GM23338 (cell line): Measurements from ENCODE around the gene MAGI1. TPM values are rescaled to one million over a fixed set of nuclear protein-coding genes. Genes with fewer than 3 reads are reported as not detected.

Experiments
- ATAC-seq: fragments of 200-7000 bp; cut with Tn5 transposase; 3 replicates; pipeline ENCODE4 v1.9.1; 2020
- DNase-seq: peaks from one replicate; pipeline ENCODE4 v3.0.0-alpha.2; 2015; ENCODE audit warnings: low spot score
- H2AFZ ChIP-seq: fragments of 200-600 bp; sonication (generic); 2 replicates; pipeline ENCODE4 v1.8.0; 2016; ENCODE audit warnings: antibody characterized with exemption, mild to moderate bottlenecking, moderate library complexity
- H3F3A ChIP-seq: fragments of 200-600 bp; sonication (generic); replicated peaks from 2 replicates; pipeline ENCODE4 v1.8.0; 2017; ENCODE audit warnings: antibody characterized with exemption, mixed run types, low read depth
- H3K27ac ChIP-seq: fragments of 200-600 bp; sonication (generic); 2 replicates; pipeline ENCODE4 v1.6.1; 2016; ENCODE audit warnings: low read depth
- H3K27me3 ChIP-seq: fragments of 200-600 bp; sonication (generic); 2 replicates; pipeline ENCODE4 v1.8.0; 2016; ENCODE audit warnings: mild to moderate bottlenecking, mixed run types, moderate library complexity; ENCODE audit not compliant: insufficient read depth
- H3K36me3 ChIP-seq: fragments of 200-600 bp; sonication (generic); 2 replicates; pipeline ENCODE4 v1.8.0; 2016; ENCODE audit warnings: mild to moderate bottlenecking; ENCODE audit not compliant: insufficient read depth
- H3K4me1 ChIP-seq: fragments of 200-600 bp; sonication (generic); 2 replicates; pipeline ENCODE4 v1.8.0; 2016; ENCODE audit warnings: mild to moderate bottlenecking, moderate library complexity; ENCODE audit not compliant: insufficient read depth
- H3K4me2 ChIP-seq: fragments of 200-600 bp; sonication (generic); 2 replicates; pipeline ENCODE4 v1.7.1; 2017; ENCODE audit warnings: mixed run types
- H3K4me3 ChIP-seq: fragments of 200-600 bp; sonication (generic); 2 replicates; pipeline ENCODE4 v1.6.1; 2016; ENCODE audit warnings: mixed run types
- H3K79me2 ChIP-seq: fragments of 200-600 bp; sonication (generic); replicated peaks from 2 replicates; pipeline ENCODE4 v1.8.0; 2017; ENCODE audit warnings: mild to moderate bottlenecking; ENCODE audit not compliant: insufficient read depth
- H3K9me2 ChIP-seq: fragments of 200-600 bp; sonication (generic); 2 replicates; pipeline ENCODE4 v1.8.0; 2017; ENCODE audit not compliant: insufficient read depth
- H4K20me1 ChIP-seq: fragments of 200-600 bp; sonication (generic); replicated peaks from 2 replicates; pipeline ENCODE4 v1.8.0; 2017; ENCODE audit warnings: mild to moderate bottlenecking; ENCODE audit not compliant: insufficient read depth
- H3K27ac Mint-ChIP-seq: 2 replicates; pipeline ENCODE4 v1.8.0; 2020; ENCODE audit warnings: inconsistent platforms, mild to moderate bottlenecking, moderate library complexity, mixed read lengths
- H3K27me3 Mint-ChIP-seq: 3 replicates; pipeline ENCODE4 v1.8.0; 2022; ENCODE audit warnings: low read depth, mild to moderate bottlenecking, moderate library complexity, mixed read lengths, inconsistent platforms; ENCODE audit not compliant: insufficient read depth, poor library complexity
- H3K36me3 Mint-ChIP-seq: 3 replicates; pipeline ENCODE4 v1.8.0; 2021; ENCODE audit warnings: low read depth, mild to moderate bottlenecking, inconsistent platforms, moderate library complexity, mixed read lengths
- H3K4me1 Mint-ChIP-seq: 3 replicates; pipeline ENCODE4 v1.8.0; 2020; ENCODE audit warnings: mild to moderate bottlenecking, inconsistent platforms, mixed read lengths
- H3K4me3 Mint-ChIP-seq: 3 replicates; pipeline ENCODE4 v1.8.0; 2021; ENCODE audit warnings: moderate library complexity, mild to moderate bottlenecking, inconsistent platforms, mixed read lengths
- H3K9me3 Mint-ChIP-seq: 3 replicates; pipeline ENCODE4 v1.8.0; 2020; ENCODE audit warnings: moderate library complexity, mild to moderate bottlenecking, inconsistent platforms, mixed read lengths
- ETS1 ChIP-seq: IDR thresholded peaks from 2 replicates; pipeline ENCODE4 v1.6.1; 2016; ENCODE audit warnings: antibody characterized with exemption
- EZH2 ChIP-seq: fragments of 200-600 bp; sonication (generic); IDR thresholded peaks from one replicate; pipeline ENCODE4 v1.8.0; 2017; ENCODE audit warnings: antibody characterized with exemption, mild to moderate bottlenecking, low read depth; ENCODE audit not compliant: unreplicated experiment
- EZH2phosphoT487 ChIP-seq: fragments of 200-600 bp; sonication (generic); IDR thresholded peaks from one replicate; pipeline ENCODE4 v1.8.1; 2018; ENCODE audit warnings: antibody characterized with exemption; ENCODE audit not compliant: unreplicated experiment
- JUNB ChIP-seq: IDR thresholded peaks from one replicate; pipeline ENCODE4 v1.6.1; 2016; ENCODE audit warnings: antibody characterized with exemption; ENCODE audit not compliant: unreplicated experiment
- NANOG ChIP-seq: IDR thresholded peaks from 2 replicates; pipeline ENCODE4 v1.6.1; 2016; ENCODE audit warnings: antibody characterized with exemption, borderline replicate concordance
- POLR2AphosphoS5 ChIP-seq: IDR thresholded peaks from 2 replicates; pipeline ENCODE4 v1.6.1; 2016; ENCODE audit warnings: antibody characterized with exemption, low read depth
- STAT1 ChIP-seq: IDR thresholded peaks from one replicate; pipeline ENCODE4 v1.6.1; 2016; ENCODE audit warnings: antibody characterized with exemption; ENCODE audit not compliant: unreplicated experiment
- ZNF114 ChIP-seq: fragments of 250-450 bp; sonication (Bioruptor Pico); IDR thresholded peaks from 2 replicates; pipeline ENCODE4 v1.5.0; 2020; ENCODE audit warnings: mild to moderate bottlenecking, moderate library complexity
- ZNF331 ChIP-seq: fragments of 250-450 bp; sonication (Bioruptor Pico); IDR thresholded peaks from 2 replicates; pipeline ENCODE4 v1.5.0; 2020; ENCODE audit warnings: low read depth, mild to moderate bottlenecking, moderate library complexity
- polyA plus RNA-seq: library from polyadenylated mRNA; unstranded; fragments of >200 nt; fragmentation: Nextera tagmentation; extraction: Ambion mirVana; gene quantifications from 2 replicates; pipeline ENCODE4 v1.2.1, GENCODE V29; 2016
- total RNA-seq: library from RNA; depleted of rRNA; stranded (reverse); fragments of >200 nt; shearing (Covaris generic); gene quantifications from 2 replicates; pipeline ENCODE4 v1.2.3, GENCODE V29; 2014
- TF ChIP-seq, protein P1 (sequence below): fragments of 250-450 bp; sonication (Bioruptor Pico); IDR thresholded peaks from 2 replicates; pipeline ENCODE4 v1.5.0; 2020; ENCODE audit warnings: mild to moderate bottlenecking, moderate library complexity
- TF ChIP-seq, protein P2 (sequence below): IDR thresholded peaks from one replicate; pipeline ENCODE4 v1.6.1; 2018; ENCODE audit warnings: antibody characterized with exemption; ENCODE audit not compliant: unreplicated experiment

Gene MAGI1
- total and polyA plus RNA-seq, 2 experiments from 2014 or later, result 27.4 to 71.2 TPM

DNA sequence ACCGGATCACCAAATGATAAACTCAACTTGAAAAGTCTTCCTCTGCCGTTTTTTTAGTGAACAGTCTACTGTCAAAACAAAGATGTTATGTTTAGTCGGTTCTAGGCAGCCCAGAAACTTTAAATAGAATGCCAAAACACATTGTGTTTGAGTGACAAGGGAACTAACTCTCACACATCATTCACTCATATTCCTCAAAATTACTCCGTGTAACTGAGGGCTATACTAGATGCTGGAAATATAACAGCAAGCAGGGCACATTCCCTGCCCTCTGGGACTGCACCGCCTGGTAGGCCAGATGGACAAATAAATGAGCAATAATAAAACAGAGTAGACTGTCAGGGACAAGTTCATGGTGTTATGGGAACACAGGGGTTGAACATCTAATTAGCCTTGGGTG, 251.4 kb downstream of the MAGI1 start:
- no peak for ATAC-seq
- Histone ChIP-seq H3K36me3 (no peaks in the 10 kb centered on the region), H3F3A (no peaks in the 10 kb centered on the region), H4K20me1 (peaks cover 14% of the 10 kb centered on the region), H2AFZ (no peak overlapping the region), H3K9me2 (no peaks in the 10 kb centered on the region), H3K27me3 (no peaks in the 10 kb centered on the region), H3K4me2 (no peak overlapping the region), H3K27ac (no peak overlapping the region), H3K79me2 (peaks cover 22% of the 10 kb centered on the region; the same call in 1 of the 2 replicates), H3K4me3 (no peak overlapping the region), H3K4me1 (no peaks in the 10 kb centered on the region; the same call in 1 of the 2 replicates)
- no peaks in the 10 kb centered on the region for H3K36me3 Mint-ChIP-seq
- no peak overlapping the region for H3K27ac Mint-ChIP-seq
- peaks cover 4% of the 10 kb centered on the region for H3K27me3 Mint-ChIP-seq
- H3K9me3 Mint-ChIP-seq, result no peaks in the 10 kb centered on the region
- no peak for DNase-seq
- peaks cover 7% of the 10 kb centered on the region for H3K4me1 Mint-ChIP-seq
- no peak overlapping the region for H3K4me3 Mint-ChIP-seq
- no peak for TF ChIP-seq POLR2AphosphoS5

DNA sequence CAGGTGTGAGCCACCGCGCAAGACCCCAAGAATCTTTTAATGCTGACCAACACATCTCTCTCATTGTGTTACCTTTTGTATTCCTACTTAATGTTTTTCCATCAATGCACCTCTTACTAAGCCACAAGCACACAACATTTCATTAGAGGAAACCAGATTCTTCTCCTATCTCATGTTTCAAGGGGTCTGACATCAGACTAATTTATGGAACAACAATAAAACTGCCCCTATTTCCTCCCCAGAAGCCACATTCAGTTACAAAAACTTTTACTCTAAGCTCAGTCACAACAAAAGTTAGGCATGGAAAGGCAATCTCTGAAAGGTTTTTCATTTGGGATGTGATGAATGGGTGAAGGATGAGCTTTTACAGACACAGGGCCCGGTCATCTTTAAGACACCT, 251.8 kb downstream of the MAGI1 start:
- H3K4me3 ChIP-seq, result no peak overlapping the region
- H3F3A ChIP-seq, result no peaks in the 10 kb centered on the region
- no peaks in the 10 kb centered on the region for H3K9me3 Mint-ChIP-seq
- no peaks in the 10 kb centered on the region for H3K36me3 Mint-ChIP-seq
- H3K27ac Mint-ChIP-seq, result no peak overlapping the region
- H3K79me2 ChIP-seq, result peaks cover 22% of the 10 kb centered on the region; the same call in 1 of the 2 replicates
- no peak for ATAC-seq
- peaks cover 4% of the 10 kb centered on the region for H3K27me3 Mint-ChIP-seq
- no peaks in the 10 kb centered on the region for H3K36me3 ChIP-seq
- H3K27ac ChIP-seq, result no peak overlapping the region
- no peaks in the 10 kb centered on the region for H3K9me2 ChIP-seq
- H4K20me1 ChIP-seq, result peaks cover 14% of the 10 kb centered on the region
- no peak for DNase-seq
- no peaks in the 10 kb centered on the region for H3K27me3 ChIP-seq
- no peak overlapping the region for H2AFZ ChIP-seq
- no peak for TF ChIP-seq EZH2phosphoT487
- TF ChIP-seq EZH2, result no peak
- no peak for TF ChIP-seq JUNB
- no peak for TF ChIP-seq ZNF114 (CRISPR knock-in tag)
- TF ChIP-seq, protein P1, sequence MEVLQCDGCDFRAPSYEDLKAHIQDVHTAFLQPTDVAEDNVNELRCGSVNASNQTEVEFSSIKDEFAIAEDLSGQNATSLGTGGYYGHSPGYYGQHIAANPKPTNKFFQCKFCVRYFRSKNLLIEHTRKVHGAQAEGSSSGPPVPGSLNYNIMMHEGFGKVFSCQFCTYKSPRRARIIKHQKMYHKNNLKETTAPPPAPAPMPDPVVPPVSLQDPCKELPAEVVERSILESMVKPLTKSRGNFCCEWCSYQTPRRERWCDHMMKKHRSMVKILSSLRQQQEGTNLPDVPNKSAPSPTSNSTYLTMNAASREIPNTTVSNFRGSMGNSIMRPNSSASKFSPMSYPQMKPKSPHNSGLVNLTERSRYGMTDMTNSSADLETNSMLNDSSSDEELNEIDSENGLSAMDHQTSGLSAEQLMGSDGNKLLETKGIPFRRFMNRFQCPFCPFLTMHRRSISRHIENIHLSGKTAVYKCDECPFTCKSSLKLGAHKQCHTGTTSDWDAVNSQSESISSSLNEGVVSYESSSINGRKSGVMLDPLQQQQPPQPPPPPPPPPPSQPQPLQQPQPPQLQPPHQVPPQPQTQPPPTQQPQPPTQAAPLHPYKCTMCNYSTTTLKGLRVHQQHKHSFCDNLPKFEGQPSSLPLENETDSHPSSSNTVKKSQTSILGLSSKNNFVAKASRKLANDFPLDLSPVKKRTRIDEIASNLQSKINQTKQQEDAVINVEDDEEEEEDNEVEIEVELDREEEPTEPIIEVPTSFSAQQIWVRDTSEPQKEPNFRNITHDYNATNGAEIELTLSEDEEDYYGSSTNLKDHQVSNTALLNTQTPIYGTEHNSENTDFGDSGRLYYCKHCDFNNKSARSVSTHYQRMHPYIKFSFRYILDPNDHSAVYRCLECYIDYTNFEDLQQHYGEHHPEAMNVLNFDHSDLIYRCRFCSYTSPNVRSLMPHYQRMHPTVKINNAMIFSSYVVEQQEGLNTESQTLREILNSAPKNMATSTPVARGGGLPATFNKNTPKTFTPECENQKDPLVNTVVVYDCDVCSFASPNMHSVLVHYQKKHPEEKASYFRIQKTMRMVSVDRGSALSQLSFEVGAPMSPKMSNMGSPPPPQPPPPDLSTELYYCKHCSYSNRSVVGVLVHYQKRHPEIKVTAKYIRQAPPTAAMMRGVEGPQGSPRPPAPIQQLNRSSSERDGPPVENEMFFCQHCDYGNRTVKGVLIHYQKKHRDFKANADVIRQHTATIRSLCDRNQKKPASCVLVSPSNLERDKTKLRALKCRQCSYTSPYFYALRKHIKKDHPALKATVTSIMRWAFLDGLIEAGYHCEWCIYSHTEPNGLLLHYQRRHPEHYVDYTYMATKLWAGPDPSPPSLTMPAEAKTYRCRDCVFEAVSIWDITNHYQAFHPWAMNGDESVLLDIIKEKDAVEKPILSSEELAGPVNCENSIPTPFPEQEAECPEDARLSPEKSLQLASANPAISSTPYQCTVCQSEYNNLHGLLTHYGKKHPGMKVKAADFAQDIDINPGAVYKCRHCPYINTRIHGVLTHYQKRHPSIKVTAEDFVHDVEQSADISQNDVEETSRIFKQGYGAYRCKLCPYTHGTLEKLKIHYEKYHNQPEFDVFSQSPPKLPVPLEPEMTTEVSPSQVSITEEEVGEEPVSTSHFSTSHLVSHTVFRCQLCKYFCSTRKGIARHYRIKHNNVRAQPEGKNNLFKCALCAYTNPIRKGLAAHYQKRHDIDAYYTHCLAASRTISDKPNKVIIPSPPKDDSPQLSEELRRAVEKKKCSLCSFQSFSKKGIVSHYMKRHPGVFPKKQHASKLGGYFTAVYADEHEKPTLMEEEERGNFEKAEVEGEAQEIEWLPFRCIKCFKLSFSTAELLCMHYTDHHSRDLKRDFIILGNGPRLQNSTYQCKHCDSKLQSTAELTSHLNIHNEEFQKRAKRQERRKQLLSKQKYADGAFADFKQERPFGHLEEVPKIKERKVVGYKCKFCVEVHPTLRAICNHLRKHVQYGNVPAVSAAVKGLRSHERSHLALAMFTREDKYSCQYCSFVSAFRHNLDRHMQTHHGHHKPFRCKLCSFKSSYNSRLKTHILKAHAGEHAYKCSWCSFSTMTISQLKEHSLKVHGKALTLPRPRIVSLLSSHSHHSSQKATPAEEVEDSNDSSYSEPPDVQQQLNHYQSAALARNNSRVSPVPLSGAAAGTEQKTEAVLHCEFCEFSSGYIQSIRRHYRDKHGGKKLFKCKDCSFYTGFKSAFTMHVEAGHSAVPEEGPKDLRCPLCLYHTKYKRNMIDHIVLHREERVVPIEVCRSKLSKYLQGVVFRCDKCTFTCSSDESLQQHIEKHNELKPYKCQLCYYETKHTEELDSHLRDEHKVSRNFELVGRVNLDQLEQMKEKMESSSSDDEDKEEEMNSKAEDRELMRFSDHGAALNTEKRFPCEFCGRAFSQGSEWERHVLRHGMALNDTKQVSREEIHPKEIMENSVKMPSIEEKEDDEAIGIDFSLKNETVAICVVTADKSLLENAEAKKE (CRISPR knock-in tag), result no peak
- TF ChIP-seq NANOG, result no peak
- TF ChIP-seq, protein P2, sequence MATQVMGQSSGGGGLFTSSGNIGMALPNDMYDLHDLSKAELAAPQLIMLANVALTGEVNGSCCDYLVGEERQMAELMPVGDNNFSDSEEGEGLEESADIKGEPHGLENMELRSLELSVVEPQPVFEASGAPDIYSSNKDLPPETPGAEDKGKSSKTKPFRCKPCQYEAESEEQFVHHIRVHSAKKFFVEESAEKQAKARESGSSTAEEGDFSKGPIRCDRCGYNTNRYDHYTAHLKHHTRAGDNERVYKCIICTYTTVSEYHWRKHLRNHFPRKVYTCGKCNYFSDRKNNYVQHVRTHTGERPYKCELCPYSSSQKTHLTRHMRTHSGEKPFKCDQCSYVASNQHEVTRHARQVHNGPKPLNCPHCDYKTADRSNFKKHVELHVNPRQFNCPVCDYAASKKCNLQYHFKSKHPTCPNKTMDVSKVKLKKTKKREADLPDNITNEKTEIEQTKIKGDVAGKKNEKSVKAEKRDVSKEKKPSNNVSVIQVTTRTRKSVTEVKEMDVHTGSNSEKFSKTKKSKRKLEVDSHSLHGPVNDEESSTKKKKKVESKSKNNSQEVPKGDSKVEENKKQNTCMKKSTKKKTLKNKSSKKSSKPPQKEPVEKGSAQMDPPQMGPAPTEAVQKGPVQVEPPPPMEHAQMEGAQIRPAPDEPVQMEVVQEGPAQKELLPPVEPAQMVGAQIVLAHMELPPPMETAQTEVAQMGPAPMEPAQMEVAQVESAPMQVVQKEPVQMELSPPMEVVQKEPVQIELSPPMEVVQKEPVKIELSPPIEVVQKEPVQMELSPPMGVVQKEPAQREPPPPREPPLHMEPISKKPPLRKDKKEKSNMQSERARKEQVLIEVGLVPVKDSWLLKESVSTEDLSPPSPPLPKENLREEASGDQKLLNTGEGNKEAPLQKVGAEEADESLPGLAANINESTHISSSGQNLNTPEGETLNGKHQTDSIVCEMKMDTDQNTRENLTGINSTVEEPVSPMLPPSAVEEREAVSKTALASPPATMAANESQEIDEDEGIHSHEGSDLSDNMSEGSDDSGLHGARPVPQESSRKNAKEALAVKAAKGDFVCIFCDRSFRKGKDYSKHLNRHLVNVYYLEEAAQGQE, result no peak
- TF ChIP-seq POLR2AphosphoS5, result no peak
- TF ChIP-seq ETS1, result no peak
- TF ChIP-seq ZNF331 (CRISPR knock-in tag), result no peak
- TF ChIP-seq STAT1, result no peak
- no peaks in the 10 kb centered on the region; the same call in 1 of the 2 replicates for H3K4me1 ChIP-seq
- no peak overlapping the region for H3K4me2 ChIP-seq
- H3K4me3 Mint-ChIP-seq, result no peak overlapping the region
- peaks cover 7% of the 10 kb centered on the region for H3K4me1 Mint-ChIP-seq
